Lower leg skin (tissue), 3 donors: ENCODE data around the gene PNPLA6.

Source experiments
- CTCF ChIP-seq, 3 donors: fragments of 450-650 bp; IDR thresholded peaks; one replicate each; pipeline ENCODE4 v1.5.1; 2016; ENCODE audit warnings: antibody characterized with exemption in 3 of 3, mild to moderate bottlenecking in 3 of 3, moderate library complexity in 2 of 3
- POLR2A ChIP-seq, 2 donors: fragments of 450-650 bp; IDR thresholded peaks; one replicate each; pipeline ENCODE4 v1.6.1; 2016 to 2017; ENCODE audit warnings: antibody characterized with exemption in 2 of 2, mild to moderate bottlenecking in 1 of 2, moderate library complexity in 1 of 2

- TF ChIP-seq CTCF (IDR thresholded peaks at IDR 0.05), result no peak
- TF ChIP-seq POLR2A (IDR thresholded peaks at IDR 0.05), result no peak
Observed at GRCh38 chr19:7605490-7606222, 70.1 kb downstream of the PNPLA6 start.
